HK-2 (cell line): ENCODE measurements around the gene ZCCHC10.
"Not testable (repeated sequence)": the region's sequence is repeated elsewhere in the genome, so short reads cannot be mapped to it uniquely, and the experiment has no call there.

ENCODE experiments used
- DNase-seq: peaks from one replicate; pipeline ENCODE4 v3.0.0-alpha.2; 2018; ENCODE audit not compliant: unreplicated experiment

The ZCCHC10 gene

GRCh38 chr5:133041910-133042309, 15.6 kb upstream of the ZCCHC10 start:
- no peak for DNase-seq

DNA sequence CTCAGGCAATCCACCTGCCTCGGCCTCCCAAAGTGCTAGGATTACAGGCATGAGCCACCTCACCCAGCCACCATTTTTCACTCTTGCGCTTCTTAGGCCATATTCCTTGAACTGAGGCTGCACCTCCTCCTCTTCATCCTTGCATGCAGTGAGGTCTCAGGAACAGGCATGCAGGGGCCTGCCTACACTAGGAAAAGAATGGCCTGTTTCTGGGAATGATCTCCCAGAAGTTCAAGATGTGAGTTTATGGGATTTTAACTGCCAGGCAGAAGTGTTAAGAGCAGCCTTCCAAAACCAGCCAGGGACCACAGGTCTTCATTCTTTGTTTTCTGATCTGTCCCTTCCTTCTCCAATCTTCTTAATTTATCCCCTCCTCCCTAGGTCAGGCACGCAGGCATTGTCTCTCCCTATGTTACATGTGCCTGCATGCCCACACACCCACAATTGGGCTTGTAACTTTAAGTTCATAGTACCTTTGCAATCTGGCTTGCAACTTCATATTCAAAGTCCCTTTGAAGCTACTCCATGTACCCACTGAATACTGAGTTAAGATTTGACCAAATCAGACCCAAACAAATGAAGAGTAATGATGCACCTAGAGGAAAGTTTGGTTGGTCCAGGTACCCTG, 14.9 kb upstream of the ZCCHC10 start:
- DNase-seq = no peak

DNA sequence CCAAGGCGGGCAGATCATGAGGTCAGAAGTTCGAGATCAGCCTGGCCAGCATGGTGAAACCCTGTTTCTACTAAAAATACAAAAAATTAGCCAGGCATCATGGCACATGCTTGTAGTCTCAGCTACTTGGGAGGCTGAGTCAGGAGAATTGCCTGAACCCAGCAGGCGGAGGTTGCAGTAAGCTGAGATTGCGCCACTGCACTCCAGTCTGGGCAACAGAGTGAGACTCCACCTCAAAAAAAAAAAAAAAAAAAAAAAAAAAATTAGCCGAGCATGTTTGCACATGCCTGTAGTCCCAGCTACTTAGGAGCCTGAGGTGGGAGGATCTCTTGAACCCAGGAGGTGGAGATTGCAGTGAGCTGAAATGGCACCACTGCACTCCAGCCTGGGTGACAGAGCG, 10.3 kb upstream of the ZCCHC10 start:
- not testable (repeated sequence) for DNase-seq

- no peak for DNase-seq
These were observed 8.9 kb upstream of the ZCCHC10 start for GRCh38 chr5:133035224-133035623.

DNA sequence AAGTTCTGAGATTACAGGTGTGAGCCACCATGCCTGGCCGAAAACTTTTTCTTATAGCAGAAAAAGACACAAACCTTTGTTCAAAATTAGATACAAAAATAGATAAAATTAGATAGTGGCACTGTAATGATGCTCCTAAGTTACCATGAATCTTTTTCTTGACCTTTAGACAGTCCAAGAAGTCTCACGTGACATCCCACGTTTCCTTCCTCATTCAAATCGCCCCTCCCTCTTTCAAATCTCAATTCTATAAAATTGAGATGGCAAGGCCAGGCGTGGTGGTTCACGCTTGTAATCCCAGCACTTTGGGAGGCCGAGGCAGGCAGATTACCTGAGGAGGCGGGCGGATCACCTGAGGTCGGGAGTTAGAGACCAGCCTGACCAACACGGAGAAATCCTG, 7.7 kb upstream of the ZCCHC10 start:
- no peak for DNase-seq

- DNase-seq = no peak
These were observed 6.7 kb upstream of the ZCCHC10 start for GRCh38 chr5:133032852-133033742.

- DNase-seq = no peak
These were observed 4.1 kb upstream of the ZCCHC10 start for GRCh38 chr5:133030343-133031005.

- DNase-seq = no peak
These were observed 3.1 kb upstream of the ZCCHC10 start for GRCh38 chr5:133029416-133029815.

- no peak for DNase-seq
These were observed 360 bp upstream of the ZCCHC10 start for GRCh38 chr5:133026664-133027153.

DNA sequence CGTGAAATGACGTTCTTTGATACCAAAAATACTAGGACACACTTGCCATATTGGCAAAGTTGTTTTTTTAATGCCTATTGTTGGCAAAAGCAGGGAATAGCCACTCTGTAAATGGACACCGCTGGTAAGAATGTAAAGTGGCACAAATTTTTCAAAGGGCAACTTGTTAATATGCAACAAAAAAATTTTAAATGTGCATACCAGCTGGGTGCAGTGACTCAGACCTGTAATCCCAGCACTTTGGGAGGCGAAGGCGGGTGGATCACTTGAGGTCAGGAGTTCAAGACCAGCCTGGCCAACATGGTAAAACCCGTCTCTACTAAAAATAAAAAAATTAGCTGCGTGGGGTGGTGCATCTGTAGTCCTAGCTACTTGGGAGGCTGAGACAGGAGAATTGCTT, 6.9 kb downstream of the ZCCHC10 start:
- not testable (repeated sequence) for DNase-seq

DNA sequence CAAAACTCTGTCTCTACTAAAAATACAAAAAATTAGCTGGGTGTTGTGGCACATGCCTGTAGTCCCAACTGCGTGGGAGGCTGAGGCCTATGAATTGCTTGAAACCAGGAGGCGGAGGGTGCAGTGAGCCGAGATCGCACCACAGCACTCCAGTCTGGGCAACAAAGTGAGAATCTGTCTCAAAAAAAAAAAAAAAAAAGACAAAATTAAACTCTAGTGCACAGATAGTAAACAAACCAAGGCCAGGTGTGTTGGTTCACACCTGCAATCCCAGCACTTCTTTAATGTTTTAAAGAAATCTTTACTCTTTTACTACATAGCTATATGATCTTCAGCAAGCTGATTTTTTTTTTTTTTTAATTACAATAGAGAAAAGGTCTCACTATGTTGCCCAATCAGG, 8.4 kb downstream of the ZCCHC10 start:
- no peak for DNase-seq

GRCh38 chr5:133015466-133015865, 10.9 kb downstream of the ZCCHC10 start:
- DNase-seq = no peak

GRCh38 chr5:133008455-133008854, 17.9 kb downstream of the ZCCHC10 start:
- DNase-seq = not testable (repeated sequence)

- DNase-seq = no peak
These were observed 19.7 kb downstream of the ZCCHC10 start for GRCh38 chr5:133006653-133007052.

DNA sequence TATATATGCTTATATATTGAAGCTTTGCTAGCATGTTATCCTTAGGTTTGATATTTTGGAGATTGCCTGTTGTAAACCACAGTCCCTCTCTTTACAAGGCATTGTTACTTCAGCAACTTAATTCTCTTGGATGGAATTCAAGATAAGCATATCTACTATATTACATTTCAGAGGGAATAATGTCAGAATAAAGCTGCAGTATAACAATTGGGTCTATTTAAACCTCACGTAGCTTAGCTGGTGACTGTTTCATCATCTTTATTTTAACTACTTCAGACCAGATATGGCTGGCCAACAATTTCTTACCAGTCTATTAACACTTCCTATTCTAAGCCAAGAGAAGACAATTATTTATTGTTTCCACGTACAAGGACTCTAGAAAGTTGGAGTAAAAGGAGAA, 27.1 kb downstream of the ZCCHC10 start:
- no peak for DNase-seq

DNA sequence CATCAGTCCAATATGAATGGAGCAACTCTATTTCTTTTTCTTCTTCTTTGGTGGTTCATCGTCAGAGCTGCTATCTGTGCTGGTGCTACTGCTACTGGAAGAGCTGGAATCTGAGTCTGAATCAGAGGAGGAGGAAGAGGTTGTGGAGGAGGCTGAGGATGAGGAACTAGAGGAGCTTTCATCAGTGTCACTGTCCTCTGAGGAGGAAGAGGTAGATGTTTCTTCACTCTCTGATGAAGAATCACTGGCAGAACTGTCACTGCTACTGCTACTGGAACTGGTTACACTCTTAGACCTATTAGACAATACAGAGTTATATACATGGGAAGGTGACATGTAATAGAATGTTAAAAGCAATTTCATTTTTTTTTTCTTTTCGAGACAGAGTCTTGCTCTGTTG, 27.8 kb downstream of the ZCCHC10 start:
- no peak for DNase-seq

DNA sequence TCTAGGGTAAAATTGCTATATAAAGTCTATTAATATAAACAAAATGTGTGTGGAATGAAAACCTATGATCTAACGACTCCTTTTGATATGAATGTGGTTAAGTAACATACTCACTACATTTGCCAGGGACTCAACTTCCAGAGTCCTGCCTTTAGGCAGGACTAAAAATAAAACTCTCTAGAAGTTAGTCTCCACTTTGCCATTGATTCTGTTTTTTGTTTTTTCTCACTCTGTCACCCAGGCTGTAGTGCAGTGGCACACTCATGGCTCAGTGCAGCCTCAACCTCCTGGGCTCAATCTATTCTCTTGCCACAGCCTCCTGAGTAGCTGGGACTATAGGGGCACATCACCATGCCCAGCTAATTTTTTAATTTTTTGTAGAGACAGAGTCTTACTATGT, 30.0 kb downstream of the ZCCHC10 start:
- DNase-seq = no peak

DNA sequence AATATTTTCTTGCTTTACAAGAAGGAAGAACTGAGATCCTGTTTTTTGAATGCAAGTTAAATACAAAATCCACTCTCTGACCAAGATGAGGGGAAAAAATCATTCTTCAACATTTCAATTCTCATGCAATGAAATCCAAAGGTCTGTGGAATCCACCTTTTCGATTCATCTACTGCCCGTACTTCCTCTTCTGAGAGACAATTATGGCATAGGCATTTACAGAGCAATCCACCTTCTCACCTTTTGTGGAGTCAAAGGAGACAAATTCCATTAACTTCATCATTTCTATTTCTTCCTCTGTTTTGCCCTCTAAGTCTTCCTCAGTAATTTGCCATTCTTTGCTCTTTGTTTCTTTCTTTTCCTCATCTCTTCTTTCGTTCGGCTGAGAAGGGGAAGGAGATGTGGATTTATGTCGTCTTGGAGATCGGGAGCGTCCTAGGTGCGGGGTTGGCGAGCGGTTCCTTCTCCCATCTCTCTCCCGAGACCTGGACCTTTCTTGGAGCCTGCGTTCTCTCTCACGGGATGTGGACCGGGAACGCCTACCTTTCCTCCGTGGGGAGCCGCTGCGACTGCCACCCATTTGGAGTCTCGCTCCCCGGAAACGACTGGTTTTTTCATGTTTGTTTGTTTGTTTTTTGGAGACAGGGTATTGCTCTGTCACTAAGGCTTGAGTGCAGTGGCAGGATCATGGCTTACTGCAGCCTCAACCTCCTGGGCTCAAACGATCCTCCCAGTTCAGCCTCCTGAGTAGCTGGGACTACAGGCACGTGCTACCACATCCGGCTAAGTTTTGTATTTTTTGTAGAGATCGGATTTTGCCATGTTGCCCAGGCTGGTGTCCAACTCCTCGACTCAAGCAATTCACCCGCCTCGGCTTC, 38.6 kb downstream of the ZCCHC10 start:
- DNase-seq = no peak

- not testable (repeated sequence) for DNase-seq
These were observed 43.4 kb downstream of the ZCCHC10 start for GRCh38 chr5:132982971-132983370.

DNA sequence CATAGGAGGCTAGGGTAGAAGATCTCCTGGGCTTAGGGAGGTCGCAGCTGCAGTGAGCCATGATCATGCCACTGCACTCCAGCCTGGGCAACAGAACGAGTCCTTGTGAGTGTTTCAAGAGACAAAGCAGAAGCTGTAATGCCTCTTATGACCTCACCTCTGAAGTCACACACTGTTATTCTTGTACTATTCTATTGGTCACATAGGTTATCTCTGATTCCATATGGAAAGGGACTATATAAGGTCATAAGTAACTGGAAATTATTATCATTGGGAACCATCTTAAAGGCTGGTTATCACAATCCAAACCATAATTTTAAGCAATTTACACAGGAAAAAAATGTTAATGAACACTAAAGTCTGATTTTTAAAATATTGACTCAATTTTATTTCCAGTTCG, 45.1 kb downstream of the ZCCHC10 start:
- DNase-seq = no peak

DNA sequence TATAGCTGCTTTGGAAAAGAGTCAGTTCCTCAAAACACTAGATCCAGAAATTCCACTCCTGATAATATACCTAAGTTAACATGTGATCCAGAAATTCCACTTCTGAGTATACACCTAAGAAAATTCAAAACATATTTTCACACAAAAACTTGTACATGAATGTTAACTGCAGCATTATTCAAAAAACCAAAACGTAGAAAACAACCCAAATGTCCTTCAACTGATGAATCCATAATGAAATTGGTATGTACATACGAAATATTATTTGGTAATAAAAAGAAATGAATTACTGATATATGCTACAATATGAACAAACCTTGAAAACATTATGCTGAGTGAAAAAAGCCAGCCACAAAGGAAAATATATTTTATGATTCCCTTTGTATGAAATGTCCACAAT, 46.4 kb downstream of the ZCCHC10 start:
- DNase-seq = no peak
